HepG2 (cell line): Measurements from ENCODE around the gene ZBTB22. TPM values are rescaled to one million over a fixed set of nuclear protein-coding genes. Genes with fewer than 3 reads are reported as not detected.

Experiments
- FOXJ3 ChIP-seq: sonication (generic); formaldehyde crosslinking; IDR thresholded peaks from 2 replicates; pipeline ENCODE4 v1.4.0; 2020; ENCODE audit warnings: missing genetic modification reagents, mild to moderate bottlenecking, borderline replicate concordance
- HINFP ChIP-seq: sonication (generic); formaldehyde crosslinking; IDR thresholded peaks from 2 replicates; pipeline ENCODE4 v1.4.0; 2020; ENCODE audit warnings: low read depth, mild to moderate bottlenecking, missing genetic modification reagents
- JDP2 ChIP-seq: sonication (generic); formaldehyde crosslinking; IDR thresholded peaks from 2 replicates; pipeline ENCODE4 v1.8.1; 2022; ENCODE audit warnings: missing genetic modification reagents, borderline replicate concordance
- MTA3 ChIP-seq: sonication (generic); formaldehyde crosslinking; IDR thresholded peaks from 2 replicates; pipeline ENCODE4 v1.4.0; 2020; ENCODE audit warnings: missing genetic modification reagents
- NFYC ChIP-seq: IDR thresholded peaks from 2 replicates; pipeline ENCODE4 v1.6.1; 2016; ENCODE audit warnings: missing genetic modification reagents, missing compliant biosample characterization
- RAD21 ChIP-seq: fragments of 450-650 bp; formaldehyde crosslinking; IDR thresholded peaks from 2 replicates; pipeline ENCODE4 v1.5.0; 2020; ENCODE audit warnings: mild to moderate bottlenecking
- REL ChIP-seq: sonication (generic); formaldehyde crosslinking; conservative IDR thresholded peaks from 2 replicates; pipeline ENCODE4 v1.8.0; 2022; ENCODE audit warnings: mild to moderate bottlenecking, missing genetic modification reagents, moderate library complexity
- SKI ChIP-seq: fragments of 450-650 bp; IDR thresholded peaks from one replicate; pipeline ENCODE4 v1.6.1; 2018; ENCODE audit warnings: mild to moderate bottlenecking; ENCODE audit not compliant: partially characterized antibody
- TFE3 ChIP-seq: IDR thresholded peaks from 2 replicates; pipeline ENCODE4 v1.6.1; 2016
- TMF1 ChIP-seq: sonication (generic); formaldehyde crosslinking; IDR thresholded peaks from 2 replicates; pipeline ENCODE4 v1.8.1; 2022; ENCODE audit warnings: low read depth, missing genetic modification reagents
- ZBTB49 ChIP-seq: sonication (generic); formaldehyde crosslinking; IDR thresholded peaks from 2 replicates; pipeline ENCODE4 v1.4.0; 2020; ENCODE audit warnings: missing genetic modification reagents, borderline replicate concordance
- ZNF230 ChIP-seq: sonication (generic); formaldehyde crosslinking; IDR thresholded peaks from 2 replicates; pipeline ENCODE4 v1.4.0; 2020; ENCODE audit warnings: mild to moderate bottlenecking, missing genetic modification reagents
- ZNF724P ChIP-seq: sonication (generic); formaldehyde crosslinking; IDR thresholded peaks from 2 replicates; pipeline ENCODE4 v1.8.0; 2022; ENCODE audit warnings: missing genetic modification reagents, borderline replicate concordance
- ZNF75D ChIP-seq: sonication (generic); formaldehyde crosslinking; IDR thresholded peaks from 2 replicates; pipeline ENCODE4 v1.8.1; 2023; ENCODE audit warnings: missing genetic modification reagents, mild to moderate bottlenecking, borderline replicate concordance
- ZNF792 ChIP-seq: IDR thresholded peaks from 2 replicates; pipeline ENCODE4 v1.6.1; 2016
- polyA plus RNA-seq, 8 experiments: library from polyadenylated mRNA; depleted of rRNA in 3 of 8; stranded (reverse) in 7 of 8; unstranded in 1 of 8; fragments of >200 nt; fragmentation: Illumina TruSeq in 4 of 8; extraction: Trizol in 4 of 8; gene quantifications; 2 replicates each; pipeline versions ENCODE4 v1.2.1 to v1.2.3, GENCODE V29; 2011 to 2016; ENCODE audit warnings: low read depth in 4 of 8, missing spikeins in 1 of 8, mixed read lengths in 1 of 8; ENCODE audit not compliant: insufficient read depth in 1 of 8
- total RNA-seq, 5 experiments: library from RNA; depleted of rRNA; stranded (reverse); fragments of >200 nt; fragmentation: Illumina TruSeq; extraction: Trizol; gene quantifications; 2 replicates each; pipeline ENCODE4 v1.2.3, GENCODE V29; 2016; ENCODE audit warnings: low read depth in 1 of 5

The ZBTB22 gene
- total and polyA plus RNA-seq, 2 of the 13 experiments (the other 11 are each of a cell fraction or from before 2014, with no cell fraction given): 8.0 to 10.6 TPM

- 0 out of 2 replicates have a peak, but pooled peaks have one; percentile 7 for TF ChIP-seq ZBTB49
- TF ChIP-seq TFE3 (CRISPR knock-in tag): peak; percentile 48
- peak; percentile 65; the same call in 1 of the 2 replicates for TF ChIP-seq HINFP
- TF ChIP-seq NFYC (CRISPR knock-in tag): no peak
- peak; percentile 95 for TF ChIP-seq ZNF792 (CRISPR knock-in tag)
- TF ChIP-seq ZNF724P (CRISPR knock-in tag): 0 out of 2 replicates have a peak, but pooled peaks have one; percentile 8
- TF ChIP-seq JDP2: no peak
- TF ChIP-seq RAD21 (CRISPR knock-in tag): peak; percentile 74
- peak; percentile 19 for TF ChIP-seq SKI
- TF ChIP-seq ZNF75D: 0 out of 2 replicates have a peak, but pooled peaks have one; percentile 58
- TF ChIP-seq FOXJ3: peak; percentile 67; the same call in 1 of the 2 replicates
- TF ChIP-seq MTA3 (CRISPR knock-in tag): no peak
- peak; percentile 92 for TF ChIP-seq REL
- TF ChIP-seq ZNF230 (CRISPR knock-in tag): peak; percentile 87
- TF ChIP-seq TMF1: peak; percentile 24; the same call in 1 of the 2 replicates
Observed at GRCh38 chr6:33299237-33299944, 18.2 kb downstream of the ZBTB22 start (continued).
